GM12891 (cell line): ENCODE results near the gene SCNN1A.
"Not testable (repeated sequence)": the region's sequence is repeated elsewhere in the genome, so short reads cannot be mapped to it uniquely, and the experiment has no call there.

Experiments
- DNase-seq: peaks from one replicate; pipeline ENCODE4 v3.0.0; 2011; ENCODE audit warnings: low spot score; ENCODE audit not compliant: insufficient read length
- FAIRE-seq: peaks from 2 replicates; lab custom pipeline; 2011; peaks lifted over from hg19 to GRCh38; lab: Jason Lieb, UNC
- PAX5 ChIP-seq: IDR thresholded peaks from 2 replicates; pipeline ENCODE4 v1.6.1; 2011; ENCODE audit warnings: low read length, moderate library complexity, mild to moderate bottlenecking; ENCODE audit not compliant: insufficient read depth, severe bottlenecking
- POLR2A ChIP-seq: IDR thresholded peaks from 2 replicates; pipeline ENCODE4 v1.6.1; 2011; ENCODE audit warnings: low read depth, low read length, control low read depth
- POLR2AphosphoS5 ChIP-seq: IDR thresholded peaks from 2 replicates; pipeline ENCODE4 v1.6.1; 2011; ENCODE audit warnings: low read depth, low read length, control low read depth
- POU2F2 ChIP-seq: IDR thresholded peaks from 2 replicates; pipeline ENCODE4 v1.6.1; 2011; ENCODE audit warnings: low read depth, mild to moderate bottlenecking, control low read depth, low read length, moderate library complexity
- SPI1 ChIP-seq: IDR thresholded peaks from 2 replicates; pipeline ENCODE4 v1.6.1; 2011; ENCODE audit warnings: low read depth, low read length, control low read depth
- TAF1 ChIP-seq: IDR thresholded peaks from 2 replicates; pipeline ENCODE4 v1.6.1; 2011; ENCODE audit warnings: low read depth, low read length, control low read depth

SCNN1A gene

GRCh38 chr12:6340745-6341416 is 34.5 kb downstream of the SCNN1A start:
- DNase-seq (no peak), FAIRE-seq (peak; percentile 5)
- no peak for TF ChIP-seq SPI1
- no peak for TF ChIP-seq POLR2A
- no peak for TF ChIP-seq TAF1
- no peak for TF ChIP-seq POLR2AphosphoS5
- TF ChIP-seq POU2F2 = peak; percentile 14; the same call in 1 of the 2 replicates

- FAIRE-seq = peak; percentile 77
- TF ChIP-seq TAF1 = no peak
- TF ChIP-seq POU2F2 = no peak
- no peak for TF ChIP-seq PAX5
- TF ChIP-seq SPI1 = no peak
- TF ChIP-seq POLR2AphosphoS5 = no peak
- TF ChIP-seq POLR2A = no peak
- no peak for DNase-seq
Measured at GRCh38 chr12:6340032-6340638, 35.2 kb downstream of the SCNN1A start.

- TF ChIP-seq TAF1 = no peak
- no peak for TF ChIP-seq PAX5
- DNase-seq (no peak), FAIRE-seq (peak; percentile 28)
Measured at GRCh38 chr12:6338955-6339354, 36.4 kb downstream of the SCNN1A start.

GRCh38 chr12:6338536-6338935 is 36.8 kb downstream of the SCNN1A start:
- not testable (repeated sequence) for FAIRE-seq, DNase-seq

GRCh38 chr12:6337958-6338433 is 37.4 kb downstream of the SCNN1A start:
- TF ChIP-seq PAX5 = no peak
- TF ChIP-seq POU2F2 = no peak
- no peak for TF ChIP-seq SPI1
- no peak for TF ChIP-seq TAF1
- TF ChIP-seq POLR2AphosphoS5 = no peak
- no peak for TF ChIP-seq POLR2A
- FAIRE-seq (peak; percentile 40), DNase-seq (no peak)

- no peak for DNase-seq
- TF ChIP-seq PAX5 = no peak
- 0 out of 2 replicates have a peak, but pooled peaks have one; percentile 13 for TF ChIP-seq SPI1
- FAIRE-seq = peak; percentile 89
Measured at GRCh38 chr12:6336889-6337853, 38.2 kb downstream of the SCNN1A start.

GRCh38 chr12:6336079-6336888 is 39.1 kb downstream of the SCNN1A start:
- FAIRE-seq = peak; percentile 87
- TF ChIP-seq POLR2AphosphoS5 (0 out of 2 replicates have a peak, but pooled peaks have one; percentile 36), SPI1 (0 out of 2 replicates have a peak, but pooled peaks have one; percentile 3), POLR2A (no peak), TAF1 (no peak), POU2F2 (0 out of 2 replicates have a peak, but pooled peaks have one; percentile 28), PAX5 (no peak)
- DNase-seq = no peak

- peak; percentile 96 for FAIRE-seq
- TF ChIP-seq TAF1 (no peak), SPI1 (no peak; the same call in 1 of the 2 replicates), POU2F2 (peak; percentile 31; the same call in 1 of the 2 replicates), POLR2AphosphoS5 (no peak), POLR2A (peak; percentile 22; the same call in 1 of the 2 replicates), PAX5 (no peak)
Measured at GRCh38 chr12:6335451-6336078, 39.8 kb downstream of the SCNN1A start.

More at GRCh38 chr12:6335451-6336078, 39.8 kb downstream of the SCNN1A start:
- DNase-seq = peak; percentile 85
